Psoas muscle (tissue), 8 donors: Measurements from ENCODE around the gene AK2. TPM values are rescaled to one million over a fixed set of nuclear protein-coding genes. Genes with fewer than 3 reads are reported as not detected.

Experiments
- ATAC-seq, 4 donors: fragments of 200-7000 bp; cut with Tn5 transposase; one replicate each; pipeline ENCODE4 v1.9.1; 2020; ENCODE audit warnings: moderate library complexity in 3 of 4, mild to moderate bottlenecking in 2 of 4
- DNase-seq, 2 donors: peaks; one replicate each; pipeline ENCODE4 v3.0.0-alpha.2; 2020
- H3K27ac ChIP-seq: fragments of 200-600 bp; one replicate; pipeline ENCODE4 v1.8.0; 2022
- H3K27me3 ChIP-seq, 3 donors: fragments of 200-600 bp in 1 of 3; one replicate each; pipeline versions ENCODE4 v1.6.1 to v1.8.0; 2013 to 2022; ENCODE audit warnings: low read length in 2 of 3, mild to moderate bottlenecking in 2 of 3, moderate library complexity in 1 of 3; ENCODE audit not compliant: insufficient read depth in 3 of 3
- H3K36me3 ChIP-seq, 2 donors: fragments of 200-600 bp in 1 of 2; one replicate each; pipeline versions ENCODE4 v1.6.1 to v1.8.0; 2013 to 2022; ENCODE audit warnings: low read depth in 1 of 2, mild to moderate bottlenecking in 1 of 2, moderate library complexity in 1 of 2; ENCODE audit not compliant: insufficient read depth in 1 of 2
- H3K4me1 ChIP-seq: fragments of 200-600 bp; one replicate; pipeline ENCODE4 v1.8.0; 2022
- H3K4me3 ChIP-seq: fragments of 200-600 bp; one replicate; pipeline ENCODE4 v1.8.0; 2022; ENCODE audit warnings: mild to moderate bottlenecking
- H3K9me3 ChIP-seq: fragments of 200-600 bp; one replicate; pipeline ENCODE4 v1.8.0; 2022
- CTCF ChIP-seq: fragments of 200-600 bp; IDR thresholded peaks from one replicate; pipeline ENCODE4 v1.8.0; 2022; ENCODE audit warnings: antibody characterized with exemption
- WGBS, 3 donors: extraction: QIAGEN DNeasy Blood & Tissue Kit; methylation state at CpG; one replicate each; pipeline versions ENCODE4 v1.1.6 to v1.1.7; 2013; 5-methylcytosine and 5-hydroxymethylcytosine counted together
- intact Hi-C, 2 donors: fragments of 100-400 bp; cut with DNase I; formaldehyde crosslinking; loops; one replicate each; pipeline versions ENCODE4 v1.11.0 to v1.14.2; 2022
- polyA plus RNA-seq, 3 donors: library from polyadenylated mRNA; stranded (reverse); fragments of 200-250 nt; gene quantifications; one replicate each; pipeline ENCODE4 v1.2.3, GENCODE V29; 2013
- total RNA-seq, 4 donors: library from RNA; stranded (reverse); fragmentation: NEBNext Ultra II Directional in 2 of 4; extraction: Animal tissue kit (Norgen Biotek cat#: 25700) in 2 of 4; gene quantifications; one replicate each; pipeline versions ENCODE4 v1.2.1 to v1.2.4, GENCODE V29; 2021 to 2023
- donor health status: healthy with polysubstance abuse.
- donor health status: DM: no; HTN: no; CAD: no; lungs with moderate emphysema.
- donor health status: Bipolar disorder and iron deficiency.
- donor health status: healthy.
- donor health status: DM: yes; HTN: yes; CAD: no.
- donor health status: DM: no; HTN: no; CAD: no.
- donor health status: DM: no; HTN: no; CAD: no.
- donor health status: DM: yes; HTN: yes; CAD: no.

AK2 gene
- total and polyA plus RNA-seq, 7 donors, result 108 to 270 (median 152) TPM

DNA sequence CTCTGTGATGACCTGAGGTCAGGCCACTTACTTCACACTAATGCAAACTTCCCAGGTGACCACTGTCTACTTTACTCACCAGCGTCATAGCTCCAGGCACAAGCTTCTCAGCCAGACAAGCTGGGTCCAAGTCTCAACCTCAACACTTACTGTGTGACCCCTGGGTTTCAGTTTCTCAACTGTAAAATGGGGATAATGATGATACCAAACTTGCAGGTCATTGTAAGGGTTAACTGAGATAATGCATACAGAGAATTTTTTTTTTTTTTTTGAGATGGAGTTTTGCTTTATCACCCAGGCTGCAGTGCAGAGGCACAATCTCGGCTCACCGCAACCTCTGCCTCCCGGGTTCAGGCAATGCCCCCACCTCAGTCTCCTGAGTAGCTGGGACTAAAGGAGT, 34.7 kb downstream of the AK2 start:
- Histone ChIP-seq H3K36me3 (peaks cover 0 to 5% of the 10 kb centered on the region in 2 donors), H3K4me3 (no peak overlapping the region), H3K9me3 (no peaks in the 10 kb centered on the region), H3K4me1 (peaks cover 29% of the 10 kb centered on the region), H3K27ac (no peak overlapping the region), H3K27me3 (no peaks in the 10 kb centered on the region)
- DNase-seq (no peak), ATAC-seq (no peak)
- no peak for TF ChIP-seq CTCF
- WGBS, 3 donors, result 87 to 96% (median 92%) methylated on average over 4 of the region's 4 CpGs
- intact Hi-C loops, result no loop called here

DNA sequence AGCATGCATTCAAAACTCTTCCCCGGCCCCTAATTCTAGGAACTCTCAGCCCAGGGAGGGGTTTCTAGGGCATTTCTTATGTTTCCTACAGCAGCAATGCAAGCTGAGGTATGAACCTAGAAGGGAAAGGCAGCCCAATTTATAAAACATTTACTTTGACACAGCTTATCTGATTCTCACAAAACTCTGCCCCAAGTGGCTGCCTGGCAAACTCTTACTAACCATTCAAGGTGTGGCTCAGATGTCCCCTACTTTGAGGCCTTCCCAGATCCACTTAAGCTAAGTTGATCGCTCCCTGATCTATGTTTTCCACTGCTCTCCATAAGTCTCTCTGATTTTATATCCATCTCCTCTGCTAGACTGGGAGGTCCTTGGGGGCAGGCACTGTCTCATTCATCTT, 35.4 kb downstream of the AK2 start:
- H3K9me3 ChIP-seq, result no peaks in the 10 kb centered on the region
- peaks cover 32% of the 10 kb centered on the region for H3K4me1 ChIP-seq
- no peak overlapping the region for H3K27ac ChIP-seq
- 86 to 100% (median 95%) methylated on average over 2 of the region's 2 CpGs for WGBS, 3 donors
- H3K36me3 ChIP-seq, result peaks cover 0 to 3% of the 10 kb centered on the region in 2 donors
- intact Hi-C loops, result no loop called here
- DNase-seq, result no peak
- H3K27me3 ChIP-seq, result no peaks in the 10 kb centered on the region
- ATAC-seq, result no peak
- no peak overlapping the region for H3K4me3 ChIP-seq
- TF ChIP-seq CTCF, result no peak

- Histone ChIP-seq H3K9me3 (no peaks in the 10 kb centered on the region), H3K4me3 (no peak overlapping the region), H3K27me3 (no peaks in the 10 kb centered on the region), H3K27ac (no peak overlapping the region), H3K36me3 (peaks cover 0 to 3% of the 10 kb centered on the region in 2 donors), H3K4me1 (peaks cover 32% of the 10 kb centered on the region)
- no peak for TF ChIP-seq CTCF
- WGBS, 3 donors, result 63 to 80% (median 64%) methylated on average over 4 of the region's 4 CpGs
- no peak for ATAC-seq
- no peak for DNase-seq
- intact Hi-C loops, result no loop called here
Measured at GRCh38 chr1:33000427-33001026, 36.2 kb downstream of the AK2 start.

DNA sequence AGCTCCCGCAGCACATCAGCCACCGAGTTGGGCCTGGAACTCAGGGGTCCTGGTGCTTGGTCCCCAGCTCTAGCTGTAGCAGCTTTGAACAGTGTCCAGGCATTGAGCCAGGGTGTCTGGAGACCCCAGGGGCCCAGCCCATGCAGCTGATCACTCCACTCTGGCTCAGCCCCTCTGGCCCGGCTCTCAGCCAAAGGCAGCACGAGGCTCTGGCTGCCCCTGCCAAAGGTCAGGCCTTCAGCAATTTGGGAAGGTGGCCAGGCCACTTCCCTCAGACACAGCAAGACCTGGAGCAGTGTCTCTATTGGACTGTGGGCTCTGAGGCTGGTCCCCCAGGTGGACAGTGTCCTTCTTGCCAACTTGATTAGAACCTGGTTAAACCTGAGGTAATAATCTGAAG, 37.7 kb downstream of the AK2 start:
- H3K27me3 ChIP-seq, result no peaks in the 10 kb centered on the region
- ATAC-seq (peak in 3 of 4 donors; percentile 17 to 32 (median 24)), DNase-seq (peak in 1 of 2 donors; percentile 37)
- 27 to 35% (median 31%) methylated on average over 4 of the region's 4 CpGs for WGBS, 3 donors
- H3K27ac ChIP-seq, result no peak overlapping the region
- peaks cover 0 to 3% of the 10 kb centered on the region in 2 donors for H3K36me3 ChIP-seq
- no peaks in the 10 kb centered on the region for H3K9me3 ChIP-seq
- H3K4me1 ChIP-seq, result peaks cover 30% of the 10 kb centered on the region
- intact Hi-C loops, result no loop called here
- TF ChIP-seq CTCF, result no peak
- no peak overlapping the region for H3K4me3 ChIP-seq

- peak overlapping the region; percentile 2 for H3K27ac ChIP-seq
- no peak for DNase-seq
- peaks cover 30% of the 10 kb centered on the region for H3K4me1 ChIP-seq
Measured at GRCh38 chr1:32998064-32998463, 38.6 kb downstream of the AK2 start.

More at GRCh38 chr1:32998064-32998463, 38.6 kb downstream of the AK2 start:
- ATAC-seq, result peak in 1 of 4 donors; percentile 21
- 59 to 65% (median 60%) methylated on average over 5 of the region's 5 CpGs for WGBS, 3 donors
- no peak overlapping the region for H3K4me3 ChIP-seq
- intact Hi-C loops, result no loop called here
- no peaks in the 10 kb centered on the region for H3K9me3 ChIP-seq
- no peaks in the 10 kb centered on the region for H3K27me3 ChIP-seq
- peaks cover 0 to 3% of the 10 kb centered on the region in 2 donors for H3K36me3 ChIP-seq
- TF ChIP-seq CTCF, result no peak
